Stimulated activated CD8-positive, alpha-beta memory T cell treated with anti-CD3 and anti-CD28 coated beads, Interleukin-15, amount 100 ng/mL, for 48 hours (primary cell): Measurements from ENCODE around the gene LRP2.
"Not testable (repeated sequence)": the region's sequence is repeated elsewhere in the genome, so short reads cannot be mapped to it uniquely, and the experiment has no call there.

Experiments used
- DNase-seq, 2 donors: peaks; one replicate each; pipeline ENCODE4 v3.0.0-alpha.2; 2020; ENCODE audit warnings: low read depth in 2 of 2

LRP2 gene

DNA sequence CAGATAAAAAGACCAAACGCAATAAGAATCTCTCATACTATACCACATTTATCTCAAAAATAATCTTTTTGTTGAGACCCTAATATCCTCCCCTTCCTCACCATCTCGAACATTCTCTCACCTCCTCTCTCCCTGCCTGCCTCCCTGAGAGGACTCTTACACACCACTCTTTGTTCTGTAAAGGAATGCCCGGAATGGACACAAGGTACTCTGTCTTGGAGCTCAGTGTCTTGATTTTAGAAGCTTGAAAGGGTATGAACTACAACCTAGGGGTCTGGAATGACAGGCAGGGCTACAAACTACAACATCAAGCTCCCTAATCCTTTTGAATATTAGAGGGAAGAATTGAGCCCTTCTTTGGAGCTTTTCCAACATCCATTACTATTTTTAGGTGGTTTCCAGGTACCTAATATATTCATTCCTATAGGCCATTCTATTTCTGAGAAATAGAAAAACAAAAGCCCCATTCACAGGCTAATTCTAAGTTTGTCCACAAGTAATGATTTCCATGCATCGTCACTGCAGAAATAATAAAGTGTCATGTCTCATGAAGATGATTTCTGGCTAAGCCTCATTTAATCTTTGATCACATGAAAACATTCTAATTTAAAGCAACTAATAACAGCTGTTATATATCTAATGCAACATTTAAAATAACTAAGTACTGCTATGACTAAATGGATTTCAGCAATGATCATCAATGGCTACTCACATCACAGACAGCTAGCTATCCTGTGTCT is 60.6 kb downstream of the LRP2 start:
- DNase-seq = no peak

DNA sequence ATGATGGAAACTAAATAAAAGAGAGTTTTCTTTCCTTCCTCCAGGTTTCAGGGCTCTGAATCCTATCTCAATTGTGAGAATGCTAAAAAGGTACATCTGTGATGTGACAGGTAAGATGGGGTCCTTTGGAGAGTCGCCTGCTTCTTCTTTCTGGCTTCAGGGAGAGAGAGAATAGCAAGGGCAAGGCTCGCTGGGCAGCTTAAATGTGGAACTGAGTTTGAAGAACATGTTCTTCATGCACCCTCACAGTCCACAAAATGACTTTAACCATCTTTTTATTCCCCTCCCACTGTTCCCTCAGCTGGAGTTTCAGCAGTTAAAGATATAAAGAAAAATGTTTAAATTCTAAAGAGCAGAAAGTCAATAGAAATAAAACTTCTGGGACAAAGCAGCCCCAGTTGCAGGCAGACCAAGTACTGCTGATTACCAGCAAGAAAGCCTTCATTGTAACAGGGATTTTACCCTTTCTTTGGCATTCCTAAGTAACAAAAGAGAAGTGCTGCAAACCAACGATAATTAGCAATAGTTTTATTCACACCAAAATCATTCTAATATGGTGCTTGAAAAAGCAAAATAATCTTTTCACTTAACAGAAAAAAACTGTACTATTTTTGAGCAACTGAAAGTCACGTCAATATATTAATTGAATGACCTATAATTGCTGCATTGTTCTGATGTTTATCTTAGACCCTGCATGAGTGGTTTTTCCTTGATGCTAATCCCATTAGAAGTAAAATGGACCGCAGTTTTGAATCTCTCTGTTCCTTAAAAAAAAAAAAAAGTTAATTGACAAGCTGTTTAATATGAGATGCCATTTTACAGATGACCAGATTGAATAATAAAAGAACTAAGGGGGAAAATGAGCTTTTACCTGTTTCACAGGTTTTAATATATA is 61.5 kb downstream of the LRP2 start:
- no peak for DNase-seq

DNA sequence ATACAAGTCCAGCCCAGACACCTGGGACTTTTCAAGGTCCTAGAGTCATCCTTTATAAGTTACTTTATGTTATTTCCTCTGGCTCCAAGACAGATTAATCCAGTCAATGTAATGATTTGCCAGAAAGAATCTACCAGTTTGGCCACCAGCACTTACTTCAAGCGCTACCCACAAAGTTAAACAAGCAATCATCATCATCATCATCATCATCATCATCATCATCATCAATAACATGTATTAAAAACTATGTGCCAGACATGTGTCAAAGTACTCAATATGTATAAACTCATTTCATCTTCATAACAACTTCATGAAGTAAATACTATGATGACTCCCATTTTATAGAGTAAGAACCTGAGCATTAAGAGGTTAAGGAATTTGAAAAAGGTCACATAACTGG is 64.3 kb downstream of the LRP2 start:
- DNase-seq = no peak

DNA sequence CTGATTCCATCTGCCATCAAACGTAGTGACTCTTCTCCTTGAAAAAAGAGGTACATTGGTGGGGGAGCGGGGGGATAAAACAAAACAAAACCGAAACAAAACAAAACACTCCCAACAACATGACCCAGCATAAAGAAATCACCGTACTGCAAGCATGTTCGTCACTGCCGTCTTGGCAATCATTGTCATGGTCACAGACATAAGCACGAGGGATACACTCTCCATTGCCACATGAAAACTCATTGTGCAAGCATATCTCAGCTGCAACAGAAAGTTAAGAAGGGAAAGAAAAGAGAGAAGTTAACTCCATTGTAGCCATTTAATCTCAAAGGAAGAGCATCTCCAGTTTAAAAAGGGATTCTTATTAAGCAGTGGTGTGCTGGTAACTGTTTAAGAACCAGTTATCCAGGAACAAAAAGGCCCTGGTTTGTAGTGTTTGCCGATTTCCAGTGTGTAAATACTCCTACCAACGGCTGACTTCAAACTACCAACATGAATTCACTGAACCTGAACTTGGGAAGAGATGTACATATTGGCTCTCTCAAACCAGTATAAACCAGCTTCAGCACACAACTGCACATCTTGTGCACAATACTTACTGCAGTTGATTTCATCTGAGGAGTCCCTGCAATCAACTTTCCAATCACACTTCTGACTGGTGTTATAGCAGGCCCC is 68.2 kb downstream of the LRP2 start:
- DNase-seq = no peak

DNA sequence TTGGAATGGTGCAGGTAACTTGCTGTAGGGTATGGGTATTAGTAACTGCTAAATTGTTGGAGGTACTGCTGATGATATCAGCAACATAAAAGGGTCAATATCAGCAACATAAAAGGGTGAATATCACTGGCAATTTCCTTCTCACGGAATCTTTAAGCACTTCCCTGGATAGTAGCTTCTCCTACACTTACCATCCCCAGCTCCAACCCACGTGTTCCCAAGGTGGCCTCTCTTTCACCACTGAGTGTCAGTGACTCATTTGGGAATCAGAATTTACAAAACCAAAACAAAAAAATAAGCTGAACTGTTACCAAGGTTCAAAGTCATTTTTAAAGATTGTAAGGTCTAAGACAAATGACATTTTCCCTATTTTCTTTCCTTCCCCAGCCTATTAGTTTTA is 70.8 kb downstream of the LRP2 start:
- no peak for DNase-seq

DNA sequence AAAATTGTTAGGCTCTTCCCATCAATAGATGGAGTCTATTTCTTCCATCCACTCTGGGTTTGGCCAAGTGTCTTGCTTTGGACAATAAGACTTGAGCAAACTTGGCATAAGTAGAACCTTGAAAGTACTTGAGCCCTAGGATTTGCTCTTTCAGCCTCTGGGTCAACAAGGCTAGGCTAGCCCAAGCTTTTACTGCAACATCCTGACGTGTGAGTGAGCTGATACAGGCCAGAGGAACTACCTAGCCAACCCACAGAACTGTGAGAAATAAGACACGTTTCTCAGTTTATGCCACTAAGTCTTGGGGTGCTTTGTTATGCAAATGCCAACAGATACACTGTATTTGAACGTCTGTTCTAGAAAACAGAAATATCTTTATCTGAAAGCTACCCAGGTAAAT is 71.9 kb downstream of the LRP2 start:
- no peak for DNase-seq

DNA sequence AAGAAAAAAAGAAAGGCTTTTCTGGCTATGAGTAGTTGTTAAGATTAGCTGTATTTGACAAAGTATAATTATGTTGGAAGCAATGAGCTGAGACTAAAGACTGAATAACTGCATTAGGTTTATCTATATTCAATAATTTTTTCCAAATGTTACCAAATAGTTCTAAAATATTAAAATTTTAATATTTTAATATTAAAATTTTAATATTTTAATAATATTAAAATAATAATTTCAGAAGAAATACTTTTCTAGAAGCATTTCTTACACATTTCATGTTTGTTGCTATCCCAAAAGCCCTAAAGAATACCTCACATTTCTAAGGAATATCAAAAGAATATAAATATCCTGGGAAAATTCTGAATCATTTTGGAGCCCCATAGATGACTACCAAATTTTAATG is 74.7 kb downstream of the LRP2 start:
- DNase-seq = no peak

DNA sequence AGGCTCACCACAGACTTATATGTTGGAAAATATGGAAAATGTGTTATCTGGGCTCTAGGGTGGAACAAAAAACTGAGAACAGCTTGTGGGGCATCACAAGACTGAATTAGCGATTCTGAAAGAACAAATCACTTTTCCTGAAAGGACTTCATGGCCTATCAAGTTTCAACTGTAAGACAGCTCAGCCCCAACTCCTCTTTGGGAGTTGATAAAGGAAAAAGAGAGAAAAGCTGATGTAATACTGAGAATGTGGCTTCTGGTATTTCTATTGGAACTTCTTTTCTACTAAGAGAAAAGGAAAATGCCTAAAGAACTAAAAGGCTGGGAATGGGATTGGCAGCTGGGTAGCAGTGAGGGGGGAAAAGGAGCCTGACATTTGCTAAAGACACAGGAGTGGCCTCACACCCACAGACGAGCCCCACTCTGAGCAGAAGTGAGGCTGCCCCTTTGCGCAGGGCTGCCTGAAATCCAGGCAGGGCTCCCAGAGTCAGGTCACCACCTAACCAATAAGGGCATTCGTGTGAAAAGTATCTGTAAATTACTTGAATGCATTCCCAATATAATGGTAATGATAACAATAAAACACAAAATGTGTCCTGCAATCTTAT is 75.6 kb downstream of the LRP2 start:
- DNase-seq = no peak

DNA sequence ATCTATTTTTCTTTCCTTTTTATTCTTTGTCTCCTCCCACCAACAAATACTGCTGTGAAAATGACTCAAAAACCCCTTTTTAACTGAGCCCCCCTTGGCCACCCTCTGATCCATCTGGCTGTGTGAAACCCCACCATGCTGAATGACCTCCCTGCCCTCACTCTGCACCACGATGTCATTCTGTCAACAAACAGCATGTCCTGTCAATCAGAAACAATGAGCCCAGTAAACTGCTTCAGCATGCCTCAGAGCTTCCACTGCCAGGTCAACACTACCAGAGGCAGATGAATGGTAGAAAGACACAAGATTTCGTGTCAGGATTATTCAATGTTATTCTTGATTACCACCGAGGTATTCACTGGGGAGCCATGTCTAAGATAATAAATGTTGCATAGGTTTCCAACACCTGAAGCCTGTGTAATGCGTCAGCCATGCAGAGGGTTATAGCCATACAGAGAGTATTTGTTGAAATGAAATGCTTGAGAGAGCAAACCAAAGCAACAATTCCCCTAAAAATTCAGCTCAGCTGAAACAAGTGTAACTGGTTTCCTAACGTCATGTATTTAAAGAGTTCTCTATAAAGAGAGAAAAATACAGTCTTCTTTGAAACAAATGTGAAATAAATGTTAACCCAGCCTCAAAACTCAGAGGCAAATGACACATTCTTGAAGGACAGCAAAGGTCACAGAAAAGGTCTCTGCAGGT is 76.7 kb downstream of the LRP2 start:
- no peak for DNase-seq

DNA sequence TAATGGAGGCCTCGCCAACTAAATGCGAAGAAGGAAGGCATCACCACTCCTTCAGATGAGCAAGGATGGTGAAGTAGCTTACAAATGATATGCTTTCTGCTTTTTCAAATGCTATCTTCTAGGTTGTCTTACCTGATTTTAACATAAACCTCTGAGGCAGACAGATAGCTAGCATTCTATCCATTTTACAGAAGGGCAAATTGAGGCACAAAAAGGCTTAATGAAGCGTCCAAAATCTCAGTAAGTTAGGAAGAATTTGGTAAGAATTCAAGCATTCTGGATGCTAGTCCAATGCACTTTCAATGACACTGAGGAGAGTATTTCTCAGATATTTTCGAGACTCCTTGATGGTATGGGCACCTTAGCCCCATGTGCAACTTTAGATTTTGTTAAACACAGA is 81.8 kb downstream of the LRP2 start:
- DNase-seq = no peak

DNA sequence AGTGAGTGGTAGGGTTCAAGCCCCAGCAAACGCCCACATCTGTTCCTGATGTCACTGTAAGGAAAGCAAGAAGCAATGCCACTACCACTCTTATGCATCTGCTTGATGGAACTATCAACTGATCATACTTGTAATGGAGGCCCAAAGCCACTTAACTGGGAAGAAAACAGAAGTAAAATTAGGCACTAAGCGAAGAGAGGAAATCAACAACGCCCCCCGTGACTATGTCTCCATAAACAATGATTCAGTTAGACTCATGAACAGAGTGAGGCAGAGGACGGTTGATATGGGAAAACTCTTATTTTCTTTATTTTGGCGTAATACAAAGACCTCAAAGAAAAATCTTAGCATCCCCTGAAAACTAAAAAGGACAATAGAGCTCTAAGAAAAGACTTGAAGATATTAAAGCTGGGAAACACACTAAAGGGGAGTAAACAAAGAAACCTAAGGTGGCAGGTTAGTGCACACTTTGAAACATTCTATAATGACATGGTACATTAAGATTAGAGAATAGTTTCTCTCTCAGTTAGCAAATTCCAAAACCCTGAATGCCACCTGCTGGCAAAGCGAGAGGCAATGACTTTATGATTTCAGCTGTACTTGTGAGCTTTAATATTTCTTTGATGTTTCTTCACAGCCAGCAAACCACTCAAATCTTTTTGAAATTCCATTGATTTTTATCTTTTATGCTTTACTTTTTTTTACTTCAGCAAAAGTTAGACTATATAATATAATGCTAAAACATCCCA is 86.5 kb downstream of the LRP2 start:
- no peak for DNase-seq

DNA sequence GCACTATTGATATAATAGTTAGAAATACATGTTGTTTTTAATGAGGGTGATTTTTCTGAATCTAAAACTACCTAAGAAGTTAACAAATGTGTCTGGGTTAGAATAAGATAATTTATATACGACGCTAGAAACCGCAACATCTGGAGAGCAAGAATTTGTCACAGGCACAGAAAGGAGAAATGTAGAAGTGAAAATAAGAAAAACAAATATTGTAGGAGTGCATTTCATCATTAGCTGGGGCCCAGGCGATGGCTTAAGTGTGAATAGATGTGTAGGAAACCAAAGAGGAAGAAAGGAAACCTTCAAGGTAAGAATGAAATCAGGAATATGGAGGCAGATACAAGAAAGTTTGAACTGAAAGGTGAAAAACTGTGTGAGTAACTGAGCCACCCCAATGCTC is 90.3 kb downstream of the LRP2 start:
- no peak for DNase-seq

DNA sequence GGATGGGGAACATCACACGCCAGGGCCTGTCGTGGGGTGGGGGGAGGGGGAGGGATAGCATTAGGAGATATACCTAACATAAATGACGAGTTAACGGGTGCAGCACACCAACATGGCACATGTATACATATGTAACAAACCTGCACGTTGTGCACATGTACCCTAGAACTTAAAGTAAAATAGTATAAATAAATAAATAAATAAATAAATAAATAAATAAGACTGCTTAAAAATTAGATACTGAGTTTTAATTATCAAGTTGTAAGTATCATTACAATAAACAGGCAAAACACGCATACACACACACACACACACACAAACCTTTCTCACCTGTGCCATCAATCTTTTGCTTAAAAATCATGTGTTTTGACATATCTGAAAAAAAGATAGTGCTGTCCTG is 91.8 kb downstream of the LRP2 start:
- not testable (repeated sequence) for DNase-seq

DNA sequence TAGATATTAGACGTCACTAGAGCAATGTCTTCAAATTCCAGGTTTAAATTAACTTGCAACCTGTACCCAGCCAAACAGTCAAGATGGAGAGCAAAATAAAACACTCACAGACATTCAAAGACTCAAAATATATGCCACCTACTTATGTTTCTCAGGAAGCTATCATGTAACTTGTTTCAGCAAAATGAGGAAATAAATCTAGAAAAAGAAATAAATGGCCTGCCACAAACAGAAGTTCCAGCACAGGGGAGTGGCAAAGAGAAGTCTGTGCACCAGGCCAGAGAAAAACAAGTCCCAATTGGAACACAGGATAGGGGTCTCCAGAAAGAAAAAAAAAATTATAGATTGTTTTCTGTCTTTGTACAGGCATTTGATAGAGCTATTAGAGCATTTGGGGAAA is 96.7 kb downstream of the LRP2 start:
- no peak for DNase-seq

DNA sequence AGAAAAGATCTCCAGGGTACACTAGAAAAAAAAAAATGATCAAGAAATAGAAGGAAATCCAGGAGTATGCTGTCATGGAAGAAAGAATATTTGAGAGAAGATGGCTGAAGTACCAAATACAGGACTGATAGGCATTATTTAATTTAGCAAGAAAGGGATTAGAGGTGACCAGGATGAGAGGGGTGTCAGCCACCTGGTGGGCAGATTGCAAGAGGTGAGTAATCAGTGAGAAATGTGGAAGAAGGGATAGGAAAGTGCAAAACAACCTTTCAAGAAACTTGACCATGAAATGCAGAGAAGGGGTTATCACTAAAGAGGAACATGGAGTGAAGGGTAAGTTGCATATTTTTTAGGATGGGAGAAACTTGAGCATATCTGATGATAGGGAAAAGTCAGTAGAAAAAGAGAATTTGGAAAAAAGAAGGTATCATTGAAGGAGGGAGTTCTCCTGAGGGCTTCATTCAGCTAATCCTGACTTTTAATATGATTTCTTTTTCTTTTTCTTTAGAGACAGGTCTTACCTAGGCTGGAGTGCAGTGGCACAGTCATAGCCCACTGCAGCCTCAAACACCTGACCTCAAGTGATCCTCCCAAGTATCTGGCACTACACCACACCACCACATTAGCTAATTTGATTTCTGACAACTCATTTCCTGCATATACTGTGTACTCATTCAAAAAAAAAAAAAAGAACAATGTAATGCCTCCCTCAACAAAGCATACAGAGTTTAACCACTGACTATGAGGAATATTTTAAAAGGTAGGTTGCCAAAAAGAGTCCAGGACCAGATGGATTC is 101.3 kb downstream of the LRP2 start:
- no peak for DNase-seq

DNA sequence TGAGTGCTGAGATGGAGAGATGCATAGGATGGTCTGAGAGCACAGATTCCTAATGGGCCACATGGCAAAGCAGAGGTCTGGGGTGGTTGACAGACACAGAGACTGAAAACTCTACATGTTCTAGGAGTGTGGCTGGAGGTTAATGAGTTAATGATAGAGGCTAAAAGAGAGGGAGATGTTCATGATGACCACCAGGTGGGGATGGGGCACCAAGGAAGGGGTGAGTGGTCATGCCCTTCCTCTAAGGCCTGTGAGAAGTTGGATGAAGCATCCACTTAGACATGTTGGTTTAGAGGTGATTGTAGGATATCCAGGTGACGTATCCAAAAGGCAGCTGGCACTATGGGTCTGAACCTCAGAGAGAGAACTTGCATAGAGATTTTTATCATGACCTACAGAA is 102.1 kb downstream of the LRP2 start:
- DNase-seq = no peak

DNA sequence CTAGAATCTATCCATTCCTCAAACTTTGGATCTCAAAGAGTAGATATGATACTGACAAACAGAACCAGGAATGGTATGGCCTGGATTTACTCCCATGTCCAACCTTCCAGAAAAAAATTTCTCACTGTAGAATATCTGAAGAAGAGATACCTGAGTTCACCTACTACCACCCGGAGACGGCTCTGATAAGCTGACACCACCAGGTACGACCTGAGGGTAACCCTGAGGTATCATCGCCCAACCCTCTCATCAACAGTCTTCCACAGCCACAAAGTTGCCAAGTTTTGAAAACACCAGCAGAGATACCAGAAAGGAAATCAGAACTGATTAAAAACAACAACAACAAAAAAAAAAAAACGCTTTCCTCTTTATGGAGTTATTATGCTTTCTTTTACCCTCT is 102.9 kb downstream of the LRP2 start:
- no peak for DNase-seq

DNA sequence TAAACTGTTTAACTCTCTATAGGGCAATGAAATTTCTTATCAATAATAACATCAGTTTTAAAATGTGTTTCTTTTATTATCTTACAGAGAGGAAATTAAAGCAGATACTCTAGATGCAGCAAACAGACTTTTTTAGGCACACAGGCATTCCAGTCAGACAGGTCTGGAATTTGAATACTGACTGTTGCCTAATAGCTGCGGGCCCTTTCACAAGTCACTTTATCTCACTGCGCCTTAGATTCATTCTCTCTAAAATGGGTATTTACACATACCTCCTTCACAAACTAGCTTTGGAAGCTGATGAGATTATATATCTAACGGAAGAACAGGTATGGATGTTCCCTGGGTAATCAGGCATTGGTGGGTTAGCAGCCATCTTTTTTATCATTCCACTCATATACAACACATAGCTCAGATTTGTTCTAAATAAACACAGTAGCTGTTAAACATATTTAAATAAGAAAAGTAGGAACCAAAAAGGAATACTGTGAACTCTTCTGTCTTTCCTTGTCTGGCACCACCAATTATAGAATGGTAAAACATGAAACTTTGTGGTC is 104.2 kb downstream of the LRP2 start:
- DNase-seq = no peak

DNA sequence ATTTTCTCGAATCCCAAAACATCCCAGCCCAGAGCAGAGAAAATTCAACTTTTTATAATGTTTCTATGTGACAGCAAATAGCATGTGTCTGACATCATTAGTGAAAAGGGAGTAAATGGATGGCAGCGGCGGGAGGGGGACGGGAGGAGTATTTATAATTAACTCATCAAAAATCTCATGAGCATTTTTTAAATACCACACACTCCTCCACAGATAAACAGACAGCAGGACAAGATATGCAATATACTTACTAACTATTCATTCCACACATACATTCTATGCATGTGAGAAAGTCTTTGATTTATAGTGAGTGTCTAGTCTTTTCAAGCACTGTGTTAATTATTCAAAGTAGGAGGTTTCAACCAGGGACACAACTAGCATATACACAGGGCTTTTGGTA is 107.6 kb downstream of the LRP2 start:
- no peak for DNase-seq

DNA sequence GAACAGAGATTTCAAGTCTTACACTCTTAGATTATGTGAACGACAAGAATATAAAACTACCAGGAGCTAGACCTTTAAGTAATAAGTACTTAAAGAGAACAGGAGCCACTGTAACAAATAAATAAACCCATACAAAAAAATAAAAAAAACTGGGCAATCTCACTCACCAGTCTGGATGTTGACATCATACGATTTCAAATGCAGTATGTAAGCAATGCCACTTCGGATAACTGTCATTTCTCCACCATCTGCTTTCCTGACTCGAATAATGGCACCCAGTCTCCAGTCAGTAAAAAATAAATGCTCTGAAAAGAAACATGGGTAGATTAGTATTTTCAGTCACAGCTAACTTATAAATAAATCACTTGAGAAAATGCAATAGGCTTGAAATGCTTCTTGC is 115.1 kb downstream of the LRP2 start:
- DNase-seq = no peak
